Neural progenitor cell (in vitro differentiated cells): ENCODE results near the gene HMGCLL1.

Experiments used
- CTCF ChIP-seq: fragments of 200-600 bp; sonication (generic); IDR thresholded peaks from 2 replicates; pipeline ENCODE4 v1.5.1; 2017; ENCODE audit warnings: antibody characterized with exemption, mild to moderate bottlenecking
- EZH2 ChIP-seq: fragments of 200-600 bp; sonication (generic); IDR thresholded peaks from 2 replicates; pipeline ENCODE4 v1.6.1; 2017; ENCODE audit warnings: antibody characterized with exemption, mild to moderate bottlenecking, moderate library complexity
- EZH2phosphoT487 ChIP-seq: fragments of 200-600 bp; sonication (generic); IDR thresholded peaks from 2 replicates; pipeline ENCODE4 v1.6.1; 2017; ENCODE audit warnings: antibody characterized with exemption

- TF ChIP-seq CTCF (no peak), EZH2phosphoT487 (no peak), EZH2 (no peak)
Measured at GRCh38 chr6:55494411-55494810, 84.6 kb downstream of the HMGCLL1 start.
